GM12892 (cell line): ENCODE data around the gene ISCA2.

Experiments used
- POLR2A ChIP-seq: IDR thresholded peaks from 2 replicates; pipeline ENCODE4 v1.6.1; 2011; ENCODE audit warnings: low read depth, low read length, control low read depth
- POLR2AphosphoS5 ChIP-seq: IDR thresholded peaks from 2 replicates; pipeline ENCODE4 v1.6.1; 2011; ENCODE audit warnings: low read depth, low read length, control low read depth

GRCh38 chr14:74468513-74468912 lies 25.1 kb upstream of the ISCA2 start:
- TF ChIP-seq POLR2A (no peak), POLR2AphosphoS5 (no peak)
